GM18858 (cell line): ENCODE results near the gene FLRT2.

Experiments used
- ATAC-seq: cut with Tn5 transposase; IDR thresholded peaks from one replicate; pipeline ENCODE4 v1.9.1; 2021; ENCODE audit not compliant: unreplicated experiment

Gene FLRT2

DNA sequence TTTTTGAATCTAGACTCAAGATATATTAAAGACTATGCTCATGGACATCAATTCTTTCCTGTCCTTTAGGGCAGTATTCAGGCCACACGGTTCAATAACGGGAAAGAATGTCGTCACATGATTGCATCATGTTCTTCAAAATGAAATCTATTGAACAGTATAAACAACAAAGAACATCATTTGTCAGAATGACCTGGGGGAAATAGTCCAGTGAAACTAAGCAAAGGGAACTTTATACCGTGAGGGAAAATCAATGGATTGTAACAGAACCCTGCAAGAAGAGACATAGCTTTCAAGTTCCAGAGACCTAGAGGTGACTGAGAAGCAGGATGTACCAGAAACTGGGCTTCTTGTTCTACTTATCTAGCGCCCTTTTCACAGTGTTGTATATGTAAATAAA is 32.7 kb downstream of the FLRT2 start:
- no peak for ATAC-seq

- no peak for ATAC-seq
These were observed 35.0 kb downstream of the FLRT2 start for GRCh38 chr14:85564841-85565527.

DNA sequence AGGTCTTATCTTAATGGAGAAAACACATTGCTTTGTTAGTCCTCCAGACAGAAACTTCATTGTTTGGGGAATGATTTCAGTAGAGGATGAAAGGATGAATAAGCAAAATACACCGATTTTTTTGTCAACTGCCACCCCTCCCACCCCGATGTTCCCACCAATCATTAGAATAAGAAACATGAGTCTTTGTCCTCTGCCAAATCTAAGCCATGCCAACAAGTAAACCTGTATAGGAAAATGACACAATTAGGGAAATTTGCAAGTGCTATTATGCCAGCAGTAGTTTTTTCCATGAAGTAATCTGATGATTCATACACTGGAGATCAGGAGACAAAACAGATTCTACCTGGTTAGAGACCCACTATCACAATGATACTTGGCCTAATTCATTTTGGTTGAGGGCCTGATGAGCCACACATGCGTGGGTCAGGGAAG is 35.9 kb downstream of the FLRT2 start:
- no peak for ATAC-seq

GRCh38 chr14:85566603-85567002 is 36.7 kb downstream of the FLRT2 start:
- ATAC-seq, result no peak

DNA sequence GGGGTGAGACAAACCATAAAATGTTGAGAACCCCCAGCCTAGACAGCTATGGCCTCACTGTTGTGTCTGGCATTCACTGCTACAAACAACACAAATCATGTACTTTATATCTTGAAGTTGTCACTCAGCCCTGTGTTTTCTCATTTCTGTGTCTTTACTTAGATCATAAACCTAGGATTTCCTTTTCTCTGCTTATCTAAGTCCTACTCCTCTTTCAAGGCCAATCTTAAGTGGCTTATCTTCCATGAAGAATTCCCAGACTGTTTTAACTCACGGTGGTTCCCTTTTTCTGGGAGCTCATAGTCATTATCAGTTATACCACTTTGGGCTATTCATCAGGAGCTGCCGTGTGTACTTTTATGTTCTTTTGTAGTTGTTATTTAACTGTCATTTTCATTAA is 42.1 kb downstream of the FLRT2 start:
- no peak for ATAC-seq

DNA sequence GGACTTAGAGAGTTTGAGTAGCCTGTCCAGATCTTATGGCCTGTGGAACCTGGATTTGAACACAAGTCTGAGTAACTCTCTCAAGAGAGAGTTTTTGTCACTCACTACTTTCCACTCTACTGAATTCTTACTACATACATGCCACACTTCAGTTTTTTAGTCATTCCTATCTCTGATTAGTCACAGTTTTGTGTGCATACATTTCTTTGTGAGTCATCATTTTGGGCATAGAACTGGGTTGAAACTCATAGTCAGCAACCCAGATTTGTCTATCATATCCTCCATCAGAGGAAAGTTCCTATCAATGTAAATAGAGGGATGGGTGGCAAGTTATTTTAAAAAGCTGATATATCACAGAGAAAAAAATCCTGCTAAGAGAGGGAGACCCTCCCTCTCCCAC is 42.9 kb downstream of the FLRT2 start:
- no peak for ATAC-seq

DNA sequence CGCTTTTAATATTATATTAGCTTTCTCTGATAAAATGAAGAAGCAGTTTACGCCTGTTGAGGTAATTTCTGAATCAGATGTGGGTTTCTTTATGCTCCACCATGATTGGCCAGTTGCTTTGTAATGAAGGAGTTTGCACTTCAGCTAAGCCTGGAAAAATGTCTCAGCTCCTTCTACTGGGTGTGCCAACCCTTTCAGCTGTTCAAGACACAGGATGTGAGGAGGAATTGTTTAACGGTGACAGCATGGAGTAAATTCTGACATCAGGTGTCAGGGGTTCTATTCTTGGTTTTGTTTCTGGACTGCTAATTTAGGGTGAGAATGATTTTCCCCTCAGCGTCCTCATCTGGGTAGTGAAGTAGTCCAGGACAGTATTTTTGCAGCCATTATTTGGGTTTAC is 43.5 kb downstream of the FLRT2 start:
- ATAC-seq, result no peak

GRCh38 chr14:85574853-85575616 is 45.1 kb downstream of the FLRT2 start:
- no peak for ATAC-seq

DNA sequence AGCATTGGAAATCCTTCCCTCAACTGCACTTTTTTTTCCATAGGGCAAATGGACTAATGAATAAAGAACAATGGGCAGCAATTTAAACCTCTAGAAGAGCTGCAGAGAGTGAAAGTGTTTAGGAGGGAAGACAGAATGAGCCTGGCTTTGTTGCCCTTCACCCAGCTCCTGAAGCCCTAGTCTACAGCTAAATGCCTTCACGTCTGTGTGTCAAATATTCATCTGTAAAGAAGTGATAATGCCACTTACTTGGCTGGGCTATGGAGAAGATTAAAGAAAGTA is 45.6 kb downstream of the FLRT2 start:
- no peak for ATAC-seq

GRCh38 chr14:85576218-85576617 is 46.3 kb downstream of the FLRT2 start:
- no peak for ATAC-seq

- no peak for ATAC-seq
These were observed 47.1 kb downstream of the FLRT2 start for GRCh38 chr14:85576848-85577542.

DNA sequence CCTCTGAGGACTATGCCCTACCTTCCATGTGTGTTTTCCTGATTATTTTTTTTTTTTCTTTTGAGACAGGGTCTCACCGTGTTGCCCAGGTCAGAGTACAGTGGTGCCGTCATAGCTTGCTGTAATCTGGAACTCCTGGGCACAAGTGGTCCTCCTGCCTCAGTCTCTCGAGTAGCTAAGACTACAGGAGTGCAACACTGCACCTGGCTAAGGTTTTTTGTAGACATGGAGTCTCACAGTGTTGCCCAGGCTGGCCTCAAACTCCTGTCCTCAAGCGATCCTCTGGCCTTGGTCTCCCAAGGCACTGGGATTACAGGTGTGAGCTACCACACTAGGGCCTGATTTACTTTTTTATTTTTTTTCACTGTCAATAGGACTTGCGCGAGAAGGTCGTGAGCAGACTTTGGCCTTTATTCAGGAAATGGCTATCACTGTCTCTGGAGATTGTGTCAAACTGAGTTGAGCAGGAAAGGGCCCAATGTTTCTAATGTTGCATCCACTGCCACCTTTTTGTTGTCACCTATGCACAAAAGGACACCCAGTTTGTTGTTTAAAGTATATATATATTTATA is 47.7 kb downstream of the FLRT2 start:
- no peak for ATAC-seq

GRCh38 chr14:85578357-85578756 is 48.4 kb downstream of the FLRT2 start:
- ATAC-seq, result no peak

DNA sequence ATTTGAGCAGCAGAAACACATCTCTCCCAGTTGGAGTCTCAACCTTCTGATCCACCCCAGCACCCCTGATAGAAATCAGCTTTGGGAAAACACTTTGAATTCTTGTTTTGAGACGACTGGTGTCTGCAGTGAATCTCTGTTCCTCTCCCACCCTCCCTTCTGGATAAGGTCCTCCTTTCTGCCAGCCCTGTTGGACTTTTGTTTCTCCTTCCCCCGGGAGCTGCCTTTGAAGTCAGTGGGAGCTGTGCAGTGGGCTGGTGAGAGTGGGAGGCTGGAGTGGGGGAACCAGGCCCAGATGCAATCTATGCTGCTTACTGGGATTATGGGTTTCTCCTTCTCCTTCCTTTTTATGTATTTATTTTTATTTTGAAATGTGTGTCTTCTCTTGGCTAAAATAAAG is 49.0 kb downstream of the FLRT2 start:
- no peak for ATAC-seq

GRCh38 chr14:85579942-85580341 is 50.0 kb downstream of the FLRT2 start:
- no peak for ATAC-seq

DNA sequence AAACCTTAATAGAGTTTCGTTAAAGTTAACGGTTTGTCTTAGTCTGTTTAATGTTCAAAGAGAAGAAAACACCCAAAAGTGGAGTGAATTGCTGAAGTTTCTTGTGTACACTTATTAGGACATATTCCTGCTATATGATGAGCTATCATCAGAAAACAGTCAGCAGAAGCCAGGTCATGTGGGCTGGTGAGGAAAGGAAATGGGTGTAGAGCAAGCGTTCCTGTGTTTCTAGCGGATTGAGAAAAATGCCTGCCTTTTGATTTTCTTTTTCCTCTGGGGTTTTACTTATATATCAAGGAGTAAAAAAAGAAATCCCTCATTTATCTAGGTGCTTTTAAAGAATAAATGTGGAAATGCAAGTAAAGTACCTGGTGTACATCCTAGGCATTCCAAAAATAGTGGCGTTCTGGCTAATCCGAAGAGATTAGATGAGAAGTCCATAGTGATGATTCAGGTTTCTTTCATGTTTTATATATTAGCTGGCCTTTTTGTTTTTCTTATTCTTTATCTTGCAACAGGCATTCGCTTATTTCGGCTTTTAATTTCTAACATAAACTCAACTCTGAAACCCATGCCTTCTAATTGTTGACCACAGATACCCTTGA is 50.7 kb downstream of the FLRT2 start:
- ATAC-seq, result no peak

GRCh38 chr14:85581691-85582090 is 51.7 kb downstream of the FLRT2 start:
- ATAC-seq, result no peak

DNA sequence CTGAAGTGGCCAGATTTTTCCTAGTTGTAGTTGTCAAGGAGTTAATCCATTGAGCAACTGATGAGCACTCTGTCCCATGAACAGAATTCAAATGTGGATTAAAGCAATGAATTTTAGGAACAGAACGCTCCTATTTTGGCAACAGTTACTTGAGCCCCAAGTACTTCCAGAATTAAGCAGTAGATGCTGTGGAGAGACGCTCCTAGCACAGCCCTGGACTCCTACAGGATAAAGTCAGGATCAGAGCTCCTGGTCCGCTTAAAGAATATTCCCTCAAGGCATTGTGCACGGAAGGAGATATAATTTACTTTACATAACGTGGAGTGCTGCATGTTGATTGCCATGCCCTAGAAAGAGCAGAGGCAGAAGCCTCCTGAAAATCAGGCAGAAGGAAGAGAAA is 53.4 kb downstream of the FLRT2 start:
- ATAC-seq, result no peak

DNA sequence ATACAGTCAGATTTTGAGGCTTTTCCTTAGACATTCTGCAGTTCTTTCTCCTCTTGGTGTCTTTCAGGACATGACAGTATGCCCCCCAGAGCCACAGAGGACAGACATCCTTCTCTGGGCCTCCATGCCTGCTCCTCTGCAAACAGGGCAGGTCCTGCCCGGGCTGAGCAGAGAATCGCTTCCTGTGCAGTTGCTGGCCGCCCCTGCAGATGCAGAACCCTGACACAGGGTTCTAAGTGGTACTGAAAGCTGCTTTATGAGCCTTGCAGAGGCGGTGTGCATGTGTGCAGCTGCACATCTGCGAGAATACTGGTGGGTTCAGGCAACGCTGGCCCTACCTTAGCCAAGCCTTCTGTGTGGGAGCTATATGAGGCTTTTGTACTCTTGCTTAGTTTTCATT is 54.5 kb downstream of the FLRT2 start:
- ATAC-seq, result no peak

- ATAC-seq, result no peak
These were observed 57.3 kb downstream of the FLRT2 start for GRCh38 chr14:85587151-85587711.

DNA sequence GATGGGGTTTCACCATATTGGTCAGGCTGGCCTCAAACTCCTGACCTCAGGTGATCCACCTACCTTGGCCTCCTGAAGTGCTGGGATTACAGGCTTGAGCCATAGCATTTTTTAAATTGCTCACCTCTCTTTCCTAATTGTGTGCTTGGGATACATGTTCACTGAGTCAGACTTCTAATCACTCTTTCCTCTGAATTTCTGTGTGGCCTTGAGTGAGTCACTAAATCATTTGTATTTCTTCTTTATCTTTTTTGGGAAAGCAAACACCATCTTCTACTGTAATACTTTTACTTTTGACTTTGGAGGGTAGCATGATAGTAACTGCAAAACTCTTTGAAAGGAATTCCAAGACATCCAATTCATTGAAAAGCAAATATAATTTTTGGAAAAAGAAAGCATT is 60.8 kb downstream of the FLRT2 start:
- ATAC-seq, result no peak
